Measurements from ENCODE around the gene TOP2B.

- TF ChIP-seq EZH2 (IDR thresholded peaks at IDR 0.05; ENCODE audit: insufficient read depth, poor library complexity, severe bottlenecking), result no peak
- TF ChIP-seq EZH2phosphoT487 (IDR thresholded peaks at IDR 0.05; ENCODE audit: insufficient read depth, low read depth), result no peak
Observed at GRCh38 chr3:25687742-25688141, 23.0 kb upstream of the TOP2B start.

Measured in GM23248 (cell line).